Neural progenitor cell (in vitro differentiated cells): Measurements from ENCODE around the gene DOK7. TPM values are rescaled to one million over a fixed set of nuclear protein-coding genes. Genes with fewer than 3 reads are reported as not detected.

Source experiments
- DNase-seq: peaks from one replicate; pipeline ENCODE4 v3.0.0-alpha.2; 2016; ENCODE audit warnings: low spot score
- H2AFZ ChIP-seq: fragments of 200-600 bp; sonication (generic); replicated peaks from 2 replicates; pipeline ENCODE4 v1.6.1; 2016; ENCODE audit warnings: antibody characterized with exemption
- H3F3A ChIP-seq: fragments of 200-600 bp; sonication (generic); 2 replicates; pipeline ENCODE4 v1.6.1; 2016; ENCODE audit warnings: antibody characterized with exemption, low read depth
- H3K27ac ChIP-seq: fragments of 200-600 bp; sonication (generic); 2 replicates; pipeline ENCODE4 v1.5.1; 2016; ENCODE audit warnings: mild to moderate bottlenecking
- H3K27me3 ChIP-seq: fragments of 200-600 bp; sonication (generic); 2 replicates; pipeline ENCODE4 v1.6.1; 2016; ENCODE audit warnings: mild to moderate bottlenecking, moderate library complexity
- H3K36me3 ChIP-seq: fragments of 200-600 bp; sonication (generic); 2 replicates; pipeline ENCODE4 v1.5.1; 2016
- H3K4me1 ChIP-seq: fragments of 200-600 bp; sonication (generic); 2 replicates; pipeline ENCODE4 v1.6.1; 2016; ENCODE audit warnings: mixed run types
- H3K4me2 ChIP-seq: fragments of 200-600 bp; sonication (generic); 2 replicates; pipeline ENCODE4 v1.6.1; 2016
- H3K4me3 ChIP-seq: fragments of 200-600 bp; sonication (generic); 2 replicates; pipeline ENCODE4 v1.5.1; 2016
- H3K79me2 ChIP-seq: fragments of 200-600 bp; sonication (generic); 2 replicates; pipeline ENCODE4 v1.6.1; 2016; ENCODE audit warnings: low read depth
- H3K9ac ChIP-seq: fragments of 200-600 bp; sonication (generic); 2 replicates; pipeline ENCODE4 v1.6.1; 2016
- H3K9me3 ChIP-seq: fragments of 200-600 bp; sonication (generic); 2 replicates; pipeline ENCODE4 v1.5.1; 2016; ENCODE audit warnings: low read depth
- H4K20me1 ChIP-seq: fragments of 200-600 bp; sonication (generic); 2 replicates; pipeline ENCODE4 v1.6.1; 2016; ENCODE audit warnings: low read depth
- H3K27ac Mint-ChIP-seq: 3 replicates; pipeline ENCODE4 v1.8.0; 2021; ENCODE audit warnings: mixed read lengths
- H3K27me3 Mint-ChIP-seq: 2 replicates; pipeline ENCODE4 v1.8.0; 2022; ENCODE audit warnings: low read depth, mild to moderate bottlenecking, inconsistent platforms, moderate library complexity, mixed read lengths; ENCODE audit not compliant: insufficient read depth
- H3K36me3 Mint-ChIP-seq: 3 replicates; pipeline ENCODE4 v1.8.0; 2021; ENCODE audit warnings: mixed read lengths
- H3K4me1 Mint-ChIP-seq: 3 replicates; pipeline ENCODE4 v1.8.0; 2021; ENCODE audit warnings: mixed read lengths
- H3K4me3 Mint-ChIP-seq: 3 replicates; pipeline ENCODE4 v1.8.0; 2021; ENCODE audit warnings: mild to moderate bottlenecking, moderate library complexity, mixed read lengths
- H3K9me3 Mint-ChIP-seq: 3 replicates; pipeline ENCODE4 v1.8.0; 2020; ENCODE audit warnings: mixed read lengths
- CTCF ChIP-seq: fragments of 200-600 bp; sonication (generic); IDR thresholded peaks from 2 replicates; pipeline ENCODE4 v1.5.1; 2017; ENCODE audit warnings: antibody characterized with exemption, mild to moderate bottlenecking
- EZH2 ChIP-seq: fragments of 200-600 bp; sonication (generic); IDR thresholded peaks from 2 replicates; pipeline ENCODE4 v1.6.1; 2017; ENCODE audit warnings: antibody characterized with exemption, mild to moderate bottlenecking, moderate library complexity
- EZH2phosphoT487 ChIP-seq: fragments of 200-600 bp; sonication (generic); IDR thresholded peaks from 2 replicates; pipeline ENCODE4 v1.6.1; 2017; ENCODE audit warnings: antibody characterized with exemption
- total RNA-seq: library from RNA; depleted of rRNA; stranded (reverse); fragments of >200 nt; gene quantifications from 2 replicates; pipeline ENCODE4 v1.2.3, GENCODE V29; 2015; ENCODE audit warnings: low replicate concordance

DOK7 gene
- total RNA-seq, 1 donor from 2014 or later, result not detected

GRCh38 chr4:3499710-3500109 lies 36.6 kb downstream of the DOK7 start:
- H3K36me3 ChIP-seq, result no peaks in the 10 kb centered on the region
- H3K27me3 Mint-ChIP-seq, result peaks cover 3% of the 10 kb centered on the region
- peaks cover under 1% of the 10 kb centered on the region for H3K4me1 ChIP-seq
- peaks cover 5% of the 10 kb centered on the region for H3F3A ChIP-seq
- TF ChIP-seq EZH2 (no peak), EZH2phosphoT487 (no peak), CTCF (no peak)
- DNase-seq, result no peak
- H3K9ac ChIP-seq, result no peak overlapping the region
- H2AFZ ChIP-seq, result no peak overlapping the region
- H3K4me1 Mint-ChIP-seq, result peaks cover 9% of the 10 kb centered on the region
- H3K9me3 ChIP-seq, result no peaks in the 10 kb centered on the region
- H3K4me2 ChIP-seq, result no peak overlapping the region
- no peak overlapping the region for H3K27ac Mint-ChIP-seq
- no peaks in the 10 kb centered on the region for H3K9me3 Mint-ChIP-seq
- H3K4me3 ChIP-seq, result no peak overlapping the region
- peaks cover 14% of the 10 kb centered on the region for H3K27me3 ChIP-seq
- H4K20me1 ChIP-seq, result peaks cover 93% of the 10 kb centered on the region
- H3K79me2 ChIP-seq, result no peaks in the 10 kb centered on the region
- H3K4me3 Mint-ChIP-seq, result no peak overlapping the region
- H3K36me3 Mint-ChIP-seq, result peaks cover 5% of the 10 kb centered on the region
- H3K27ac ChIP-seq, result no peak overlapping the region

- H3K4me3 Mint-ChIP-seq, result no peak overlapping the region
- no peaks in the 10 kb centered on the region for H3K79me2 ChIP-seq
- no peak overlapping the region for H3K4me2 ChIP-seq
- H3K4me1 ChIP-seq, result no peaks in the 10 kb centered on the region
- H3K27me3 Mint-ChIP-seq, result peaks cover 1% of the 10 kb centered on the region
- no peaks in the 10 kb centered on the region for H3K9me3 ChIP-seq
- H3K4me3 ChIP-seq, result no peak overlapping the region
- no peak overlapping the region for H3K27ac Mint-ChIP-seq
- no peaks in the 10 kb centered on the region for H3K36me3 ChIP-seq
- no peak overlapping the region for H2AFZ ChIP-seq
- H3K27me3 ChIP-seq, result peaks cover 10% of the 10 kb centered on the region
- peaks cover 94% of the 10 kb centered on the region for H4K20me1 ChIP-seq
- H3K4me1 Mint-ChIP-seq, result peaks cover 7% of the 10 kb centered on the region
- H3F3A ChIP-seq, result peaks cover 2% of the 10 kb centered on the region
- peaks cover 5% of the 10 kb centered on the region for H3K36me3 Mint-ChIP-seq
- no peak for DNase-seq
- no peak overlapping the region for H3K27ac ChIP-seq
- H3K9ac ChIP-seq, result no peak overlapping the region
- no peak for TF ChIP-seq EZH2phosphoT487
- TF ChIP-seq EZH2, result no peak
- TF ChIP-seq CTCF, result no peak
- H3K9me3 Mint-ChIP-seq, result no peaks in the 10 kb centered on the region
Observed at GRCh38 chr4:3500111-3500510, 37.0 kb downstream of the DOK7 start.

- no peak overlapping the region for H3K27ac ChIP-seq
- no peak overlapping the region for H3K4me3 ChIP-seq
- no peak for TF ChIP-seq EZH2
- TF ChIP-seq CTCF, result no peak
- no peak for TF ChIP-seq EZH2phosphoT487
- H3K4me1 ChIP-seq, result no peaks in the 10 kb centered on the region
- no peaks in the 10 kb centered on the region for H3K27me3 Mint-ChIP-seq
- no peaks in the 10 kb centered on the region for H3K79me2 ChIP-seq
- H3K9me3 Mint-ChIP-seq, result no peaks in the 10 kb centered on the region
- H2AFZ ChIP-seq, result no peak overlapping the region
- H3K4me2 ChIP-seq, result no peak overlapping the region
- H3K36me3 Mint-ChIP-seq, result peaks cover 5% of the 10 kb centered on the region
- peaks cover 5% of the 10 kb centered on the region for H3K4me1 Mint-ChIP-seq
- no peak for DNase-seq
- no peak overlapping the region for H3K4me3 Mint-ChIP-seq
- no peaks in the 10 kb centered on the region for H3F3A ChIP-seq
- H3K27ac Mint-ChIP-seq, result no peak overlapping the region
- H3K36me3 ChIP-seq, result no peaks in the 10 kb centered on the region
- H3K9me3 ChIP-seq, result no peaks in the 10 kb centered on the region
- H4K20me1 ChIP-seq, result peaks cover 95% of the 10 kb centered on the region
- H3K27me3 ChIP-seq, result peaks cover 4% of the 10 kb centered on the region
- no peak overlapping the region for H3K9ac ChIP-seq
Observed at GRCh38 chr4:3500634-3501101, 37.6 kb downstream of the DOK7 start.
